ENCODE data around the gene PIK3R6. TPM values are rescaled to one million over a fixed set of nuclear protein-coding genes. Genes with fewer than 3 reads are reported as not detected.

PIK3R6 gene
- total RNA-seq, 1 donor from 2014 or later: 0.56 TPM

DNA sequence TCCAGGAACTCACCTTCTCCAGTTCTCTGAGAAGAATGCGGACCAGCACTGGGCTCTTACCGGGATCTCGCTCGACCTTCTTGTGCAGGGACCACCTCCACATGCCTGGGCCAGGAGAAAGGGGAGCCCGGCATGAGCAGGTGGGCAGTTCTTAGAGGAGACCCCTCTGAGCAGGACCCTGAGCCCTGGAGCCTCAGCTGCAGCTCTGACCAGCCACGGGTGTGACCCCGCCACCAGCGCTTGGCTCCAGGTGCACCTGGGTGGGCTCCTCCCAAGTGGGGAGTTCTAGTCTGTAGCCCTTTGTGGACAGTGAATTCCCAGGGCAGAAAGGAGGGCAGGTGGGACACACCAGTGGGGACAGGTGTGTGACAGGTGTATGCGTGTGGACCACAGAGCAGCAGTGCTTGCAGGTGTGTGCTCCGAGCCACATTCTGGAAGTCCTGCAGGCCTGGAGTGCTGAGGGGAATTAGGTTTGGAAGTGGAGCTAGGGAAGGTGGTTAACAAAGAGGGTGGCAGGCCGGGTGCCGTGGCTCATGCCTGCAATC, 28.9 kb downstream of the PIK3R6 start:
- peaks cover 6% of the 10 kb centered on the region for H3K4me1 Mint-ChIP-seq (ENCODE audit: unreplicated experiment)
- TF ChIP-seq, protein P1, sequence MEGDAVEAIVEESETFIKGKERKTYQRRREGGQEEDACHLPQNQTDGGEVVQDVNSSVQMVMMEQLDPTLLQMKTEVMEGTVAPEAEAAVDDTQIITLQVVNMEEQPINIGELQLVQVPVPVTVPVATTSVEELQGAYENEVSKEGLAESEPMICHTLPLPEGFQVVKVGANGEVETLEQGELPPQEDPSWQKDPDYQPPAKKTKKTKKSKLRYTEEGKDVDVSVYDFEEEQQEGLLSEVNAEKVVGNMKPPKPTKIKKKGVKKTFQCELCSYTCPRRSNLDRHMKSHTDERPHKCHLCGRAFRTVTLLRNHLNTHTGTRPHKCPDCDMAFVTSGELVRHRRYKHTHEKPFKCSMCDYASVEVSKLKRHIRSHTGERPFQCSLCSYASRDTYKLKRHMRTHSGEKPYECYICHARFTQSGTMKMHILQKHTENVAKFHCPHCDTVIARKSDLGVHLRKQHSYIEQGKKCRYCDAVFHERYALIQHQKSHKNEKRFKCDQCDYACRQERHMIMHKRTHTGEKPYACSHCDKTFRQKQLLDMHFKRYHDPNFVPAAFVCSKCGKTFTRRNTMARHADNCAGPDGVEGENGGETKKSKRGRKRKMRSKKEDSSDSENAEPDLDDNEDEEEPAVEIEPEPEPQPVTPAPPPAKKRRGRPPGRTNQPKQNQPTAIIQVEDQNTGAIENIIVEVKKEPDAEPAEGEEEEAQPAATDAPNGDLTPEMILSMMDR (IDR thresholded peaks at IDR 0.05; ENCODE audit: unreplicated experiment): no peak
- H3K27ac Mint-ChIP-seq (ENCODE audit: unreplicated experiment): no peak overlapping the region
- H3K27me3 Mint-ChIP-seq (ENCODE audit: unreplicated experiment): peaks cover 7% of the 10 kb centered on the region
- no peak overlapping the region for H3K4me3 Mint-ChIP-seq (ENCODE audit: unreplicated experiment)
- no peaks in the 10 kb centered on the region for H3K9me3 Mint-ChIP-seq (ENCODE audit: unreplicated experiment)
- no peaks in the 10 kb centered on the region for H3K36me3 Mint-ChIP-seq (ENCODE audit: low read depth, unreplicated experiment)
- DNase-seq (ENCODE audit: low spot score): no peak

DNA sequence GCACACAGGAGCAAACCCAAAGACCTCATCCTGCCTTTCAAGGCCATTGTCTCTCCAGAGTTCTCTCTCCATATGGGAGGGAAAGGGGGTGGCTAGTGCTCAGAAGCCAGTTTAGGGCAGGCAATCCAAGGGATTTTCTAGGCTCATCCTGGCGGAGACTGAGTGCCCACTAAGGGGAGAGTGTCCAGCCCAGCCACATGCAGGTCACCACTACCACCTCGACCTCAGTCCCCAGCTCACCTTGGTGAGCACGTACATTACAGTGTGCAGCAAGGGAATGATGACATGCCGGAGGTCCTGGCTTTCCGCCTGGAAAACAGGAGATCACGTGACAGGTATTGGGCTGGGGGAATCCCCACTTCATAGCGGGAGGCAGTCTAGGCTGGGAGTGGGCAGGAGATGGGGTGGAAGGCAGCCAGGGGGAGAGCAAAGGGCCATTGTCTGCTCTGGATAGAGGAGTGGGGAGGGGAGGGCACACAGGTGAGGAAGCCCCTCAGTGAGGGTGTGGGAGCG, 29.9 kb downstream of the PIK3R6 start:
- Mint-ChIP-seq H3K9me3 (ENCODE audit: unreplicated experiment) (no peaks in the 10 kb centered on the region), H3K27ac (ENCODE audit: unreplicated experiment) (no peak overlapping the region), H3K27me3 (ENCODE audit: unreplicated experiment) (peaks cover 7% of the 10 kb centered on the region), H3K4me3 (ENCODE audit: unreplicated experiment) (no peak overlapping the region), H3K36me3 (ENCODE audit: low read depth, unreplicated experiment) (no peaks in the 10 kb centered on the region), H3K4me1 (ENCODE audit: unreplicated experiment) (no peaks in the 10 kb centered on the region)
- DNase-seq (ENCODE audit: low spot score): no peak
- TF ChIP-seq, protein P1 (IDR thresholded peaks at IDR 0.05; ENCODE audit: unreplicated experiment): no peak

DNA sequence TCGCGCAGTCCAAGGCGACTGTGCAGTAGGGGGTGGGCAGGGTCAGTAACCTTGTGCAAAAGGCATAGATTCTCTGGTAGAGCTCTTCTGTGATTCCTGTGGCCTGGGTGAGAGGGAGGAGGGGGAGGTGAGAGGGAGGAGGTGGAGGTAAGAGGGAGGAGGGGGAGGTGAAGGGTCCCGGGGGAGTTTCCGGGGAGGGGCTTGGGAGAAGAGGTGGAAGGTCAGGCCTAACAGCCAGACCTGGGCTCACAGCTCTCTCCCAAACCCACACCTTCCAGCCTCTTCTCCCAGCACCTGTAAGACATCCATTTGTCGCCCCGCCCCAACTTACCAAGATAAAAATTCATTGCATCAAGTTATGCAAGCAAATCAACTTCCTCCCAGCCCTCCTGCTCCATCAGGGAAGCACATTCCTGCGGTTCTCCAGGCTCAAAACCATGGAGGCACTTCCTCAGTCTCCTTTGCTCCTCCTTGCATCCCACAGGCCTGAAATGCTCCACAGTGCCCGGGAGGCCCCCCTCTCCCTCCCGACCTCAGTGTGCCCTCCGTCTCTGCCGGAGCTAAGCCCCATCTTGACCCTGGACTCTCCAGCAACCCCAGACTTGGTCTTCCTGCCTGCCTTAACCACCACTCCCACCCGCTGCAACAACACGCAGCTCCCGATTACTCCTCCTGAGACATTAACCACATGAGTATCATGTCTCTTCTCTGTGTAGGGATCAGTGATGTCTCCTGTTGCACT, 30.5 kb downstream of the PIK3R6 start:
- Mint-ChIP-seq H3K9me3 (ENCODE audit: unreplicated experiment) (no peaks in the 10 kb centered on the region), H3K4me3 (ENCODE audit: unreplicated experiment) (no peak overlapping the region), H3K27ac (ENCODE audit: unreplicated experiment) (no peak overlapping the region), H3K27me3 (ENCODE audit: unreplicated experiment) (peaks cover 7% of the 10 kb centered on the region), H3K36me3 (ENCODE audit: low read depth, unreplicated experiment) (no peaks in the 10 kb centered on the region), H3K4me1 (ENCODE audit: unreplicated experiment) (no peaks in the 10 kb centered on the region)
- DNase-seq (ENCODE audit: low spot score): no peak
- TF ChIP-seq, protein P1 (IDR thresholded peaks at IDR 0.05; ENCODE audit: unreplicated experiment): no peak

DNA sequence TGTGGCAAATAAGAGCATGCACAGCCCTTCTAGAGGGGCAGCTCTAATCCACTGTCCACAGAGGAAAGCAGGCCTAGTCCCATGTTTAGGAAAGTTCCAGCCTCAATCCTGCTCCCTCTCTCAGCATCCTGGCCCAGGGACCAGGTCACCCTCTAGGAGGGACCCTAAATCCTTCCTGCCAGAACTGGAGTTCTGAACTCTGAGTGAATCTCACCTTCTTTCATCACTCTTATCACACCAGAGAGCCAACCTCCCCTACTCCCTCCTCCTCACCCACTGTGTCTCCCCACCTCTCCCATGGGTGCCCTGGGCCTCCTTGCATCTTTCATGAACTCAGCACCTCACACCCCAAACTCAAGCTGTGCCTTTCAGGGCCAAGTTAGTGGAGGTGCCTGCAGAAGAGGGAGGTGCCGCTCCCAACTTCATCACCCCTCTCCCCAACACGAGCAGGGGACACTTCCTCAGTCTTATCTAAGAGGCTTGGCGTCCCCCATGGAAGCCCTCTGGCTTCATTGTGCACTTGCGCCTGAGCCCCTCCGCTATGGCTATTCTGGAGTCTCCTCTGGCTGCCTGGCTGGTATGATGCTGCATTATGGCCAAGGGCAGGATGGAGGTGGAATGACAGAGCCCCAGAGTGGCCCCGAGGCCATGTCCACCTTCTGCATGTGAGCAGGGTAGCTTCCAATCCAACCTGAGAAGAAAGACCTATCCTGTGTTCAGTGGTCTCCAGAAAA, 31.7 kb downstream of the PIK3R6 start:
- H3K9me3 Mint-ChIP-seq (ENCODE audit: unreplicated experiment): no peaks in the 10 kb centered on the region
- H3K27ac Mint-ChIP-seq (ENCODE audit: unreplicated experiment): no peak overlapping the region
- H3K27me3 Mint-ChIP-seq (ENCODE audit: unreplicated experiment): peaks cover 6% of the 10 kb centered on the region
- H3K4me1 Mint-ChIP-seq (ENCODE audit: unreplicated experiment): no peaks in the 10 kb centered on the region
- TF ChIP-seq, protein P1 (IDR thresholded peaks at IDR 0.05; ENCODE audit: unreplicated experiment): no peak
- no peaks in the 10 kb centered on the region for H3K36me3 Mint-ChIP-seq (ENCODE audit: low read depth, unreplicated experiment)
- no peak for DNase-seq (ENCODE audit: low spot score)
- no peak overlapping the region for H3K4me3 Mint-ChIP-seq (ENCODE audit: unreplicated experiment)

All from endothelial cell (in vitro differentiated cells).